ENCODE data around the gene MRPL49. TPM values are rescaled to one million over a fixed set of nuclear protein-coding genes. Genes with fewer than 3 reads are reported as not detected.

The MRPL49 gene
- total RNA-seq, 1 experiment from 2014 or later, result 73.4 TPM

DNA sequence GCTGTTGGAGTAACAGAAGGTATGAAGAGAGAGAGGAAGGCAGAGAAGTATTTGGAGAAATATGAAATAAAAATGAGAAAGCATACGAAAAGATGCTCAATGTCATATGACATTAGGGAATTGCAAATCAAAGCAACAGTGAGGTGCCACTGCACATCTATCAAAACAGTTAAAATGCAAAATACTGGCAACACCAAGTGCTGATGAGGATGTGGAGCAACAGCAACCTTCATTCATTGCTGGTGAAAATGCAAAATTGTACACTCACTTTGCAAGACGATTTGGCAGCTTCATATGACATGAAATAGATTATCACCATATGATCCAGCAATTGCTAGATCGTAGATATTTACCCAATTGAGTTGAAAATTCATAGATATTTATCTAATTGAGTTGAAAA is 38.5 kb downstream of the MRPL49 start:
- H2AFZ ChIP-seq (ENCODE audit: low read length), result no peak overlapping the region
- WGBS (ENCODE audit: extremely low coverage, insufficient read length, low lambda C conversion rate), result no CpG with 5 or more reads among the region's 3 CpGs
- no peak overlapping the region for H3K18ac ChIP-seq (ENCODE audit: insufficient read length, low read depth, low read length)
- no peak overlapping the region for H3K27ac ChIP-seq (ENCODE audit: insufficient read length, low read depth, low read length)
- H3K27me3 Mint-ChIP-seq (ENCODE audit: low read depth), result peaks cover 6% of the 10 kb centered on the region
- H4K91ac ChIP-seq (ENCODE audit: insufficient read length, low read depth, low read length), result no peak overlapping the region
- H3K36me3 Mint-ChIP-seq (ENCODE audit: insufficient read depth in 1 of 3, low read depth in 3 of 3), result no peaks in the 10 kb centered on the region
- no peak overlapping the region for H3K27ac Mint-ChIP-seq
- no peaks in the 10 kb centered on the region for H3K9me3 ChIP-seq (ENCODE audit: control insufficient read depth, low read depth, low read length)
- no peaks in the 10 kb centered on the region for H3K9me3 Mint-ChIP-seq
- no peak overlapping the region for H3K14ac ChIP-seq (ENCODE audit: insufficient read depth, low read length)
- no peak overlapping the region for H4K8ac ChIP-seq (replicated peaks; ENCODE audit: insufficient read length, low read depth, low read length)
- H2BK120ac ChIP-seq (ENCODE audit: low read depth, low read length, poor library complexity, severe bottlenecking), result no peak overlapping the region
- H3K4me1 ChIP-seq (ENCODE audit: insufficient read depth, low read length), result no peaks in the 10 kb centered on the region
- H3K4me3 Mint-ChIP-seq, result no peak overlapping the region
- H2BK15ac ChIP-seq (ENCODE audit: low read depth, low read length), result no peak overlapping the region
- H2BK20ac ChIP-seq (ENCODE audit: low read depth, low read length, poor library complexity, severe bottlenecking), result no peak overlapping the region
- H4K20me1 ChIP-seq (ENCODE audit: control insufficient read depth, insufficient read depth, insufficient read length), result no peaks in the 10 kb centered on the region
- H3K9ac ChIP-seq (ENCODE audit: extremely low read depth, insufficient read length, low read length), result no peak overlapping the region
- H3K23ac ChIP-seq (ENCODE audit: insufficient read length, low read depth, low read length), result no peak overlapping the region
- TF ChIP-seq, protein P1, sequence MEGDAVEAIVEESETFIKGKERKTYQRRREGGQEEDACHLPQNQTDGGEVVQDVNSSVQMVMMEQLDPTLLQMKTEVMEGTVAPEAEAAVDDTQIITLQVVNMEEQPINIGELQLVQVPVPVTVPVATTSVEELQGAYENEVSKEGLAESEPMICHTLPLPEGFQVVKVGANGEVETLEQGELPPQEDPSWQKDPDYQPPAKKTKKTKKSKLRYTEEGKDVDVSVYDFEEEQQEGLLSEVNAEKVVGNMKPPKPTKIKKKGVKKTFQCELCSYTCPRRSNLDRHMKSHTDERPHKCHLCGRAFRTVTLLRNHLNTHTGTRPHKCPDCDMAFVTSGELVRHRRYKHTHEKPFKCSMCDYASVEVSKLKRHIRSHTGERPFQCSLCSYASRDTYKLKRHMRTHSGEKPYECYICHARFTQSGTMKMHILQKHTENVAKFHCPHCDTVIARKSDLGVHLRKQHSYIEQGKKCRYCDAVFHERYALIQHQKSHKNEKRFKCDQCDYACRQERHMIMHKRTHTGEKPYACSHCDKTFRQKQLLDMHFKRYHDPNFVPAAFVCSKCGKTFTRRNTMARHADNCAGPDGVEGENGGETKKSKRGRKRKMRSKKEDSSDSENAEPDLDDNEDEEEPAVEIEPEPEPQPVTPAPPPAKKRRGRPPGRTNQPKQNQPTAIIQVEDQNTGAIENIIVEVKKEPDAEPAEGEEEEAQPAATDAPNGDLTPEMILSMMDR (conservative IDR thresholded peaks at IDR 0.05), result no peak
- H4K5ac ChIP-seq (ENCODE audit: insufficient read length, low read depth, low read length), result no peak overlapping the region
- H3K27me3 ChIP-seq (ENCODE audit: insufficient read depth, low read length), result no peaks in the 10 kb centered on the region
- no peak overlapping the region for H2BK5ac ChIP-seq (ENCODE audit: insufficient read length, low read length)
- H3K4ac ChIP-seq (ENCODE audit: low read depth, low read length), result no peak overlapping the region
- no peak overlapping the region for H3K4me2 ChIP-seq (ENCODE audit: insufficient read depth, insufficient read length, low read length)
- no peaks in the 10 kb centered on the region for H3K23me2 ChIP-seq (ENCODE audit: insufficient read length, low read depth, low read length, poor library complexity, severe bottlenecking)
- no peak for DNase-seq
- no peak overlapping the region for H3K56ac ChIP-seq (ENCODE audit: insufficient read length, low read depth, low read length)
- H3K79me2 ChIP-seq (ENCODE audit: insufficient read depth, low read length), result no peaks in the 10 kb centered on the region
- no peak overlapping the region for H2BK12ac ChIP-seq (ENCODE audit: insufficient read length, low read depth, low read length)
- H2AK5ac ChIP-seq (ENCODE audit: insufficient read length, low read length), result no peak overlapping the region
- H3K4me1 Mint-ChIP-seq, result peaks cover 0 to 2% of the 10 kb centered on the region in 2 experiments; a peak in 2 of 4 replicates
- no peaks in the 10 kb centered on the region for H3K79me1 ChIP-seq (ENCODE audit: insufficient read depth, low read depth, low read length, poor library complexity, severe bottlenecking)
- H3T11ph ChIP-seq (ENCODE audit: low read length), result no peak overlapping the region
